Neural cell (in vitro differentiated cells): ENCODE measurements around the gene PPFIBP2. TPM values are rescaled to one million over a fixed set of nuclear protein-coding genes. Genes with fewer than 3 reads are reported as not detected.

Source experiments
- H2AFZ ChIP-seq: fragments of 200-600, 300-800 bp; sonication (generic), shearing (Covaris generic); 2 replicates; pipeline ENCODE4 v1.6.0; 2014; ENCODE audit warnings: low read depth, mild to moderate bottlenecking, antibody characterized with exemption, low read length, moderate library complexity
- H3F3A ChIP-seq: fragments of 200-600 bp; shearing (Covaris generic); 2 replicates; pipeline ENCODE4 v1.6.1; 2016; ENCODE audit warnings: mild to moderate bottlenecking, moderate library complexity, mixed read lengths, antibody characterized with exemption, low read length; ENCODE audit not compliant: insufficient read depth, poor library complexity, severe bottlenecking
- H3K27ac ChIP-seq: fragments of 200-600, 300-800 bp; sonication (generic), shearing (Covaris generic); 2 replicates; pipeline ENCODE4 v1.5.1; 2014; ENCODE audit warnings: mild to moderate bottlenecking, low read length, moderate library complexity
- H3K27me3 ChIP-seq: fragments of 300-800, 200-600 bp; sonication (generic), shearing (Covaris generic); 2 replicates; pipeline ENCODE4 v1.6.0; 2014; ENCODE audit warnings: mild to moderate bottlenecking, low read depth, low read length, moderate library complexity; ENCODE audit not compliant: insufficient read depth
- H3K36me3 ChIP-seq: fragments of 300-800, 200-600 bp; sonication (generic), shearing (Covaris generic); 2 replicates; pipeline ENCODE4 v1.5.1; 2014; ENCODE audit warnings: mild to moderate bottlenecking, antibody characterized with exemption, low read length, moderate library complexity; ENCODE audit not compliant: insufficient read depth
- H3K4me2 ChIP-seq: fragments of 300-800, 200-600 bp; sonication (generic), shearing (Covaris generic); 2 replicates; pipeline ENCODE4 v1.6.0; 2014; ENCODE audit warnings: mild to moderate bottlenecking, low read length
- H3K4me3 ChIP-seq: fragments of 300-800, 200-600 bp; sonication (generic), shearing (Covaris generic); 2 replicates; pipeline ENCODE4 v1.5.1; 2014; ENCODE audit warnings: mild to moderate bottlenecking, low read length, moderate library complexity
- H3K79me2 ChIP-seq: fragments of 200-600 bp; shearing (Covaris generic); replicated peaks from 2 replicates; pipeline ENCODE4 v1.6.0; 2014; ENCODE audit warnings: mild to moderate bottlenecking, low read length, moderate library complexity; ENCODE audit not compliant: insufficient read depth
- H3K9ac ChIP-seq: fragments of 300-800, 200-600 bp; sonication (generic), shearing (Covaris generic); 2 replicates; pipeline ENCODE4 v1.6.1; 2016; ENCODE audit warnings: mild to moderate bottlenecking, low read length, mixed read lengths
- H3K9me2 ChIP-seq: fragments of 200-600 bp; shearing (Covaris generic); 2 replicates; pipeline ENCODE4 v1.6.1; 2016; ENCODE audit warnings: mild to moderate bottlenecking, low read length, mixed read lengths; ENCODE audit not compliant: insufficient read depth
- H3K9me3 ChIP-seq: fragments of 200-600, 300-800 bp; sonication (generic), shearing (Covaris generic); 2 replicates; pipeline ENCODE4 v1.6.1; 2016; ENCODE audit warnings: mild to moderate bottlenecking, mixed run types, low read length, moderate library complexity, mixed read lengths
- H4K20me1 ChIP-seq: fragments of 200-600 bp; shearing (Covaris generic); 2 replicates; pipeline ENCODE4 v1.6.1; 2016; ENCODE audit warnings: mild to moderate bottlenecking, mixed run types; ENCODE audit not compliant: insufficient read depth
- CTCF ChIP-seq: fragments of 450-650 bp; IDR thresholded peaks from 2 replicates; pipeline ENCODE4 v1.5.1; 2014; ENCODE audit warnings: antibody characterized with exemption, mild to moderate bottlenecking, moderate library complexity; ENCODE audit not compliant: poor library complexity, severe bottlenecking
- EP300 ChIP-seq: fragments of 450-650 bp; conservative IDR thresholded peaks from 2 replicates; pipeline ENCODE4 v1.6.1; 2014; ENCODE audit warnings: antibody characterized with exemption, mild to moderate bottlenecking, moderate library complexity; ENCODE audit not compliant: poor library complexity, severe bottlenecking
- MXI1 ChIP-seq: fragments of 450-650 bp; conservative IDR thresholded peaks from 2 replicates; pipeline ENCODE4 v1.6.1; 2014; ENCODE audit warnings: antibody characterized with exemption, mild to moderate bottlenecking; ENCODE audit not compliant: poor library complexity, severe bottlenecking
- REST ChIP-seq: IDR thresholded peaks from 2 replicates; pipeline ENCODE4 v1.6.1; 2012; ENCODE audit warnings: borderline replicate concordance
- SMC3 ChIP-seq: fragments of 450-650 bp; conservative IDR thresholded peaks from 2 replicates; pipeline ENCODE4 v1.6.1; 2014; ENCODE audit warnings: antibody characterized with exemption, mild to moderate bottlenecking, moderate library complexity; ENCODE audit not compliant: poor library complexity
- polyA plus RNA-seq: library from polyadenylated mRNA; depleted of rRNA; stranded (reverse); fragments of >200 nt; gene quantifications from 2 replicates; pipeline ENCODE4 v1.2.3, GENCODE V29; 2014

PPFIBP2 gene
- polyA plus RNA-seq, 1 donor from 2014 or later = not detected

GRCh38 chr11:7564803-7565202 lies 51.0 kb downstream of the PPFIBP2 start:
- Histone ChIP-seq H3K27ac (no peak overlapping the region), H3K36me3 (no peaks in the 10 kb centered on the region), H3F3A (no peaks in the 10 kb centered on the region), H3K27me3 (no peaks in the 10 kb centered on the region), H4K20me1 (no peaks in the 10 kb centered on the region), H3K79me2 (no peaks in the 10 kb centered on the region), H2AFZ (no peak overlapping the region), H3K9me3 (no peaks in the 10 kb centered on the region), H3K4me2 (no peak overlapping the region), H3K9me2 (no peaks in the 10 kb centered on the region), H3K4me3 (no peak overlapping the region), H3K9ac (no peak overlapping the region)
- TF ChIP-seq REST = no peak
- TF ChIP-seq SMC3 = no peak

GRCh38 chr11:7567311-7567710 lies 53.5 kb downstream of the PPFIBP2 start:
- no peaks in the 10 kb centered on the region for H3K27me3 ChIP-seq
- no peaks in the 10 kb centered on the region for H3K9me3 ChIP-seq
- no peak overlapping the region for H2AFZ ChIP-seq
- TF ChIP-seq CTCF (no peak), MXI1 (no peak), EP300 (no peak), SMC3 (no peak), REST (no peak)
- no peak overlapping the region for H3K4me2 ChIP-seq
- H3K9ac ChIP-seq = no peak overlapping the region
- no peak overlapping the region for H3K27ac ChIP-seq
- no peak overlapping the region for H3K4me3 ChIP-seq
- no peaks in the 10 kb centered on the region for H3F3A ChIP-seq
- H3K79me2 ChIP-seq = no peaks in the 10 kb centered on the region
- no peaks in the 10 kb centered on the region for H4K20me1 ChIP-seq
- H3K36me3 ChIP-seq = no peaks in the 10 kb centered on the region
- H3K9me2 ChIP-seq = no peaks in the 10 kb centered on the region
